Ovary (tissue), 3 donors: ENCODE results near the gene REC114.

Experiments used
- CTCF ChIP-seq, 3 donors: fragments of 450-650 bp in 2 of 3; fragments of 200-600 bp in 1 of 3; IDR thresholded peaks; one replicate each; pipeline versions ENCODE4 v1.5.1 to v1.8.0; 2016 to 2022; ENCODE audit warnings: antibody characterized with exemption in 3 of 3, mild to moderate bottlenecking in 1 of 3
- EP300 ChIP-seq: sonication (generic); formaldehyde crosslinking; IDR thresholded peaks from one replicate; pipeline ENCODE4 v1.6.1; 2017; ENCODE audit warnings: antibody characterized with exemption
- POLR2A ChIP-seq: fragments of 450-650 bp; IDR thresholded peaks from one replicate; pipeline ENCODE4 v1.6.1; 2017; ENCODE audit warnings: antibody characterized with exemption, mild to moderate bottlenecking, moderate library complexity
- donor health status: DM: no; HTN: no; CAD: no.

GRCh38 chr15:73440571-73440970 lies 2.4 kb upstream of the REC114 start:
- TF ChIP-seq CTCF (IDR thresholded peaks at IDR 0.05): no peak
- no peak for TF ChIP-seq EP300
- TF ChIP-seq POLR2A: no peak
